Omental fat pad (tissue), 4 donors: ENCODE results near the gene ADAMTS16. TPM values are rescaled to one million over a fixed set of nuclear protein-coding genes. Genes with fewer than 3 reads are reported as not detected.

Source experiments
- ATAC-seq: fragments of 150-250 bp; one replicate; pipeline ENCODE4 v1.9.1; 2016; ENCODE audit warnings: mild to moderate bottlenecking, moderate library complexity; ENCODE audit not compliant: low FRiP score
- DNase-seq: peaks from one replicate; pipeline ENCODE4 v3.0.0-alpha.2; 2019; ENCODE audit warnings: low spot score
- small RNA-seq: library from RNA; depleted of rRNA; stranded (forward); fragments of <200 nt; gene quantifications from one replicate; pipeline ENCODE3, GENCODE V24; 2016
- total RNA-seq, 4 donors: library from RNA; depleted of rRNA; stranded (reverse); fragments of >200 nt; gene quantifications; one replicate each; pipeline ENCODE4 v1.1.0, GENCODE V29; 2016
- TF ChIP-seq, protein P1 (sequence below), 3 donors: fragments of 450-650 bp; IDR thresholded peaks; one replicate each; pipeline ENCODE4 v1.5.1; 2016 to 2017; ENCODE audit warnings: antibody characterized with exemption in 3 of 3, mild to moderate bottlenecking in 3 of 3, moderate library complexity in 2 of 3

Gene ADAMTS16
- total RNA-seq, 4 donors from 2014 or later, result 0.50 to 1.9 (median 1.3) TPM

DNA sequence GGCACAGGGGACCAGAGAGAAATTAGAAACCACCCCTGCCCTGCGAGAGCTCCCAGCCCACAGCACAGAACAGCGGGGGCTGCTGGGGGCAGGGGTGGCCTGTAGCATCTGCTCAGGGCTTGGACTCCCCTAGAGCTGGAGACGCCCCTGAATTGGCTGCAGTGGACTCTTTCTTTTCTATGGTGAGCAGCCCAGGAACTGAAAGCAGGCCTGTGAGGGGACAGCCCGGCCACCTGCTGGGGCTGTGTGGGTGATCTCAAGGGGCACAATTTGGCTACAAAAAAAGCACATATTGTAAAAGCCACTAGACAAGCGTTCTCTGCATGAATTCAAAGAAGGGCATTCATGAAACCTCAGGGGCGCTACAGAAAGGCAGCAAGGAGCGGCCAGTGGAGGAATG lies 224.8 kb downstream of the ADAMTS16 start:
- no peak for ATAC-seq

DNA sequence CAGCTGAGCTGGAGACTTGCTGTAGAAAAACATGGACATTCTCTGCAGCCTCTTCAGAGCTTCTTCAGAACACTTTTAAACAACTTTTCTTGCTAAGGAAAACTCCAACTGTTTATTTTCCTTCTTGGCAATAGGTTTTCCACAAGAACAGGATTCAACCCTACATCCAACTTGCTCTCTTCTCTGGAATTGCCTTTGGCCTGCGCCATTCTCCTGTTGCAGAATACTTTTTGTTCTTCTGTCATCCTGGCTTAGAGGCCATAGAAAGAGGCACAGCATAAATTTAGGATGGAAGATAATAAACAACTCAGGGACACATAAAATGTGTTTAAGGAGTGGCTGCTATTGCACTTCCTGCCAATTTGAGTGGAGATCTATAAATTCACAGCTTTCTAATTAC lies 227.6 kb downstream of the ADAMTS16 start:
- DNase-seq, result no peak
- ATAC-seq, result no peak
- TF ChIP-seq, protein P1, sequence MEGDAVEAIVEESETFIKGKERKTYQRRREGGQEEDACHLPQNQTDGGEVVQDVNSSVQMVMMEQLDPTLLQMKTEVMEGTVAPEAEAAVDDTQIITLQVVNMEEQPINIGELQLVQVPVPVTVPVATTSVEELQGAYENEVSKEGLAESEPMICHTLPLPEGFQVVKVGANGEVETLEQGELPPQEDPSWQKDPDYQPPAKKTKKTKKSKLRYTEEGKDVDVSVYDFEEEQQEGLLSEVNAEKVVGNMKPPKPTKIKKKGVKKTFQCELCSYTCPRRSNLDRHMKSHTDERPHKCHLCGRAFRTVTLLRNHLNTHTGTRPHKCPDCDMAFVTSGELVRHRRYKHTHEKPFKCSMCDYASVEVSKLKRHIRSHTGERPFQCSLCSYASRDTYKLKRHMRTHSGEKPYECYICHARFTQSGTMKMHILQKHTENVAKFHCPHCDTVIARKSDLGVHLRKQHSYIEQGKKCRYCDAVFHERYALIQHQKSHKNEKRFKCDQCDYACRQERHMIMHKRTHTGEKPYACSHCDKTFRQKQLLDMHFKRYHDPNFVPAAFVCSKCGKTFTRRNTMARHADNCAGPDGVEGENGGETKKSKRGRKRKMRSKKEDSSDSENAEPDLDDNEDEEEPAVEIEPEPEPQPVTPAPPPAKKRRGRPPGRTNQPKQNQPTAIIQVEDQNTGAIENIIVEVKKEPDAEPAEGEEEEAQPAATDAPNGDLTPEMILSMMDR (IDR thresholded peaks at IDR 0.05), result no peak

More for the DNA sequence above, 224.8 kb downstream of the ADAMTS16 start:
- no peak for DNase-seq
- TF ChIP-seq, protein P1 (IDR thresholded peaks at IDR 0.05), result no peak

DNA sequence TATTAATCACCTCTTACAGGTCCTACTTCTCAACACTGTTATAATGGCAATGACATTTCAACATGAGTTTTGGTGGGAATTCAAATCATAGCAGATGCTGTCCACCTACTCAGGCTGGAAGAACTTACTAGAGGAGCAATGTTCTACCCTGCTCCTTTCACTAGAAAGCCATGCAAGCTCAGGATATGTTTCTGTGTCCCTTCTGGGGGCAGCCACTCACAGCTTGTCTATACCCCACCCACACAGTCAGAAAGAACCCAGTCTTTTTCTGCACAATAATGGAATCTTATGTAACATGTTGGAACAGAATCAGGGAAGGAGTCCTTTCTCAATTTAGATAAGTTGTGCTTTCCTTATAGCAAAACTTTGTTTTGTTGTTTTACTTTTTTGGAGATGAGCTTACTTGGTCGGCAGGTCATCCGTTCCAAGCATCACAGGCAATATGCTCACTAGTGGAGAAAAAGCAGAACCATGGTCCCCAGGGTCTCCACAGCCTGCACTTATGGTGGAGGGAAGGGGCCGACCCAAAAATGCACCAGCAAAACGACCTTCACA lies 229.0 kb downstream of the ADAMTS16 start:
- DNase-seq (no peak), ATAC-seq (no peak)
- TF ChIP-seq, protein P1 (IDR thresholded peaks at IDR 0.05), result no peak

Small RNA genes within 50 kb of the gene (small RNA-seq; reads per million reads assigned to genes)
- not detected for gene RN7SKP73
